HepG2 (cell line): ENCODE measurements around the gene SLC36A3. TPM values are rescaled to one million over a fixed set of nuclear protein-coding genes. Genes with fewer than 3 reads are reported as not detected.

Source experiments
- ATAC-seq: fragments of 200-7000 bp; cut with Tn5 transposase; 3 replicates; pipeline ENCODE4 v1.9.1; 2020; ENCODE audit warnings: mild to moderate bottlenecking, moderate library complexity
- BruUV-seq: library from RNA; stranded (reverse); fragments of 400-500 nt; replicated peaks from 2 replicates; lab custom pipeline; 2021; lab: Mats Ljungman, UMichigan
- CTCF ChIA-PET: fragments of 300-600 bp; formaldehyde crosslinking; extraction: SDS; loops from one replicate; lab custom pipeline; 2021; ENCODE audit warnings: low total read pairs, inconsistent platforms, low intra/inter-chr PET ratio; lab: Yijun Ruan, JAX
- POLR2A ChIA-PET: fragments of 350-600 bp; sonication (Branson Sonifier 250); formaldehyde crosslinking; loops from one replicate; lab custom pipeline; 2020; ENCODE audit warnings: antibody characterized with exemption, inconsistent platforms; lab: Yijun Ruan, JAX
- DNase-seq: peaks from one replicate; pipeline ENCODE4 v3.0.0-alpha.2; 2015; ENCODE audit warnings: low spot score
- FAIRE-seq: peaks from 3 replicates; lab custom pipeline; 2011; peaks lifted over from hg19 to GRCh38; lab: Jason Lieb, UNC
- H2AFZ ChIP-seq: one replicate; pipeline ENCODE4 v1.6.1; 2011; ENCODE audit warnings: low read length, inconsistent platforms
- H3K27ac ChIP-seq: fragments of 300-600 bp; 3 replicates; pipeline ENCODE4 v1.8.0; 2011; ENCODE audit warnings: mixed run types, mild to moderate bottlenecking, mixed read lengths, low read length, inconsistent platforms; ENCODE audit not compliant: insufficient read depth; ENCODE audit errors: extremely low read length
- H3K27me3 ChIP-seq, 2 experiments: fragments of 200-600 bp in 1 of 2; 2 replicates in 1 of 2; 3 replicates in 1 of 2; pipeline versions ENCODE4 v1.6.0 to v1.8.0; 2011; ENCODE audit warnings: low read length in 2 of 2, mild to moderate bottlenecking in 2 of 2, moderate library complexity in 2 of 2, inconsistent platforms in 1 of 2; ENCODE audit not compliant: insufficient read depth in 2 of 2, control insufficient read depth in 1 of 2
- H3K36me3 ChIP-seq, 2 experiments: fragments of 200-600 bp in 1 of 2; replicated peaks in 1 of 2; 2 replicates in 1 of 2; 3 replicates in 1 of 2; pipeline versions ENCODE4 v1.5.1 to v1.8.0; 2011; ENCODE audit warnings: low read length in 2 of 2, inconsistent platforms in 1 of 2; ENCODE audit not compliant: insufficient read depth in 2 of 2, control insufficient read depth in 1 of 2
- H3K4me1 ChIP-seq: 2 replicates; pipeline ENCODE4 v1.5.1; 2012; ENCODE audit warnings: low read length, inconsistent platforms; ENCODE audit not compliant: insufficient read depth
- H3K4me2 ChIP-seq: 2 replicates; pipeline ENCODE4 v1.6.0; 2011; ENCODE audit warnings: low read depth, low read length, inconsistent platforms
- H3K4me3 ChIP-seq, 3 experiments: fragments of 200-600 bp in 1 of 3; sonication (generic), shearing (Covaris generic) in 1 of 3; replicated peaks in 1 of 3; 2 replicates each; pipeline ENCODE4 v1.5.1; 2011 to 2016; ENCODE audit warnings: low read length in 3 of 3, inconsistent platforms in 2 of 3, low read depth in 2 of 3, mild to moderate bottlenecking in 2 of 3, control low read depth in 1 of 3, mixed read lengths in 1 of 3; ENCODE audit not compliant: insufficient read depth in 1 of 3
- H3K79me2 ChIP-seq: one replicate; pipeline ENCODE4 v1.6.1; 2011; ENCODE audit warnings: low read length, inconsistent platforms; ENCODE audit not compliant: insufficient read depth
- H3K9ac ChIP-seq: 2 replicates; pipeline ENCODE4 v1.6.0; 2011; ENCODE audit warnings: mild to moderate bottlenecking, low read depth, low read length, inconsistent platforms; ENCODE audit not compliant: insufficient read depth
- H3K9me3 ChIP-seq: 2 replicates; pipeline ENCODE4 v1.5.1; 2012; ENCODE audit warnings: mild to moderate bottlenecking, low read length
- H4K20me1 ChIP-seq: 2 replicates; pipeline ENCODE4 v1.6.0; 2011; ENCODE audit warnings: inconsistent platforms, mild to moderate bottlenecking, low read length, moderate library complexity; ENCODE audit not compliant: insufficient read depth
- AGO2 ChIP-seq: fragments of 200-400 bp; formaldehyde crosslinking; optimal IDR thresholded peaks from 2 replicates; pipeline ENCODE3; 2017; ENCODE audit warnings: mild to moderate bottlenecking, low read depth, low read length, moderate library complexity
- CENPT ChIP-seq: sonication (generic); formaldehyde crosslinking; IDR thresholded peaks from 2 replicates; pipeline ENCODE4 v1.8.0; 2022; ENCODE audit warnings: low read depth, mild to moderate bottlenecking, moderate library complexity, missing genetic modification reagents
- GABPB1 ChIP-seq: IDR thresholded peaks from 2 replicates; pipeline ENCODE4 v1.6.1; 2016; ENCODE audit warnings: mild to moderate bottlenecking, missing genetic modification reagents, moderate library complexity, missing compliant biosample characterization
- KDM5A ChIP-seq: fragments of 200-600 bp; sonication (generic); IDR thresholded peaks from 2 replicates; pipeline ENCODE4 v1.7.0; 2018; ENCODE audit warnings: antibody characterized with exemption, mild to moderate bottlenecking, low read length, borderline replicate concordance
- NFYC ChIP-seq: IDR thresholded peaks from 2 replicates; pipeline ENCODE4 v1.6.1; 2016; ENCODE audit warnings: missing genetic modification reagents, missing compliant biosample characterization
- REL ChIP-seq: sonication (generic); formaldehyde crosslinking; conservative IDR thresholded peaks from 2 replicates; pipeline ENCODE4 v1.8.0; 2022; ENCODE audit warnings: mild to moderate bottlenecking, missing genetic modification reagents, moderate library complexity
- SYNCRIP ChIP-seq: fragments of 200-400 bp; formaldehyde crosslinking; IDR thresholded peaks from 2 replicates; pipeline ENCODE4 v1.6.1; 2018; ENCODE audit warnings: mild to moderate bottlenecking, low read depth, low read length; ENCODE audit not compliant: insufficient read depth
- ZFYVE20 ChIP-seq: sonication (generic); formaldehyde crosslinking; IDR thresholded peaks from 2 replicates; pipeline ENCODE4 v1.8.0; 2023; ENCODE audit warnings: low read depth, mild to moderate bottlenecking, moderate library complexity, missing genetic modification reagents, borderline replicate concordance
- ZMYM3 ChIP-seq: sonication (generic); formaldehyde crosslinking; IDR thresholded peaks from 2 replicates; pipeline ENCODE4 v1.5.1; 2020; ENCODE audit warnings: mild to moderate bottlenecking, missing genetic modification reagents
- ZNF235 ChIP-seq: sonication (generic); formaldehyde crosslinking; IDR thresholded peaks from 2 replicates; pipeline ENCODE4 v1.8.1; 2023; ENCODE audit warnings: mild to moderate bottlenecking, missing genetic modification reagents, borderline replicate concordance
- ZNF530 ChIP-seq: sonication (generic); formaldehyde crosslinking; IDR thresholded peaks from 2 replicates; pipeline ENCODE4 v1.5.0; 2020; ENCODE audit warnings: low read depth, mild to moderate bottlenecking, missing genetic modification reagents
- ZNF629 ChIP-seq: sonication (generic); formaldehyde crosslinking; conservative IDR thresholded peaks from 2 replicates; pipeline ENCODE4 v1.5.0; 2020; ENCODE audit warnings: missing genetic modification reagents
- in situ Hi-C: cut with HindIII; loops from 2 replicates; pipeline ENCODE4 v1.10.0; 2017; ENCODE audit warnings: low pct_unique_long_range_greater_than_20kb; ENCODE audit not compliant: extremely low pct_ligation_motif_present
- intact Hi-C: fragments of 100-400 bp; cut with micrococcal nuclease; formaldehyde crosslinking; loops from one replicate; pipeline ENCODE4 v1.10.0; 2022; ENCODE audit not compliant: unreplicated experiment
- polyA plus RNA-seq, 8 experiments: library from polyadenylated mRNA; depleted of rRNA in 3 of 8; stranded (reverse) in 7 of 8; unstranded in 1 of 8; fragments of >200 nt; fragmentation: Illumina TruSeq in 4 of 8; extraction: Trizol in 4 of 8; gene quantifications; 2 replicates each; pipeline versions ENCODE4 v1.2.1 to v1.2.3, GENCODE V29; 2011 to 2016; ENCODE audit warnings: low read depth in 4 of 8, missing spikeins in 1 of 8, mixed read lengths in 1 of 8; ENCODE audit not compliant: insufficient read depth in 1 of 8
- total RNA-seq, 5 experiments: library from RNA; depleted of rRNA; stranded (reverse); fragments of >200 nt; fragmentation: Illumina TruSeq; extraction: Trizol; gene quantifications; 2 replicates each; pipeline ENCODE4 v1.2.3, GENCODE V29; 2016; ENCODE audit warnings: low read depth in 1 of 5
- TF ChIP-seq, protein P1 (sequence below): sonication (generic); formaldehyde crosslinking; IDR thresholded peaks from 2 replicates; pipeline ENCODE4 v1.4.0; 2020; ENCODE audit warnings: missing genetic modification reagents, borderline replicate concordance
- TF ChIP-seq, protein P2 (sequence below): sonication (generic); formaldehyde crosslinking; IDR thresholded peaks from 2 replicates; pipeline ENCODE4 v1.4.0; 2020; ENCODE audit warnings: missing genetic modification reagents

The SLC36A3 gene
- total and polyA plus RNA-seq, 2 of the 13 experiments (the other 11 are each of a cell fraction or from before 2014, with no cell fraction given): not detected

DNA sequence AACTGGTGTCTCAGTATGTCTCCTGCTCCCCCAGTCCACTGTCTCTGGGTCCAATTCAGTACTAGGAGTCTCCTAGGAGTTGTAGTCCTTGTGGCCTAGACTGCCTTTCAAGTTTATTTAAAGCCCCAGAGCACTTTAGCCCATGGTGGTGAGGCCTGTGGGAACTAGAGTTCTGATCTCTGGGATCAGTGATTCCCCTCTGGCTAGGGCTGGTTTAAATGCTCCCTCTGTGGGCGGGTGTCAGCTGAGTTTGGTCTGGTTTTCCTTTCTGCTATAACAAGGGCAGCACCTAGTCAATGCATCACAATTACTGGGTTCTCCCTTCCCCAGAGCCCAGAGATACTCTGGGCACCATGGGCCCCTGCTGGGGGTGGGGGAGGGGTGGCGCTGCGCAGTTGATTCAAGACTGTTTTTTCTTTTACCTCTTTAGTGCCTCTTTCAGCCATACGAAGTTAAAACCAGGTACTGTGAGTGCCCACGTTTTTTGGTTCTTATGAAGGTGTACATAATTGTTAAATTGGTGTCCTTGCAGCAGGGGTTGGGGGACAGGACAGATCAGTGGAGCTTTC is 9.3 kb upstream of the SLC36A3 start (continued):
- no peak for TF ChIP-seq ZNF530
- TF ChIP-seq REL (CRISPR knock-in tag): no peak

DNA sequence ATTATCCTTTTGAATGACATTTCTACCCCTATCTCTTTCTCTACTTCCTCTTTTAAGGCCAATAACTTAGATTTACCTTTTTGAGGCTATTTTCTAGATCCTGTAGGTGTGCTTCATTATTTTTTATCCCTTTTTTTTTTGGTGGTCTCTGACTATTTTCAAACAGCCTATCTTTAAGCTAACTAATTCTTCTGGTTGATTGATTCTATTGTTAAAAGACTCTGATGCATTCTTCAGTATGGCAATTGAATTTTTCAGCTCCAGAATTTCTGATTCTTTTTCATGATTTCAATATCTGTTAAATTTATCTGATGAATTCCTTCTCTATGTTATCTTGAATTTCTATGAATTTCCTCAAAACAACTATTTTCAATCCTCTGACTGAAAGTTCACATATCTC is 7.4 kb upstream of the SLC36A3 start:
- H2AFZ ChIP-seq: no peak overlapping the region
- no peak for ATAC-seq
- H3K4me2 ChIP-seq: no peak overlapping the region
- DNase-seq: no peak
- H3K36me3 ChIP-seq: no peaks in the 10 kb centered on the region
- H3K9me3 ChIP-seq: no peaks in the 10 kb centered on the region
- no peak overlapping the region for H3K27ac ChIP-seq
- H3K27me3 ChIP-seq: no peaks in the 10 kb centered on the region
- no peaks in the 10 kb centered on the region for H4K20me1 ChIP-seq
- no peaks in the 10 kb centered on the region for H3K4me1 ChIP-seq
- in situ Hi-C loops (no loop called here), intact Hi-C loops (no loop called here)
- ChIA-PET CTCF (no interaction called here), POLR2A (no interaction called here)
- TF ChIP-seq, protein P1, sequence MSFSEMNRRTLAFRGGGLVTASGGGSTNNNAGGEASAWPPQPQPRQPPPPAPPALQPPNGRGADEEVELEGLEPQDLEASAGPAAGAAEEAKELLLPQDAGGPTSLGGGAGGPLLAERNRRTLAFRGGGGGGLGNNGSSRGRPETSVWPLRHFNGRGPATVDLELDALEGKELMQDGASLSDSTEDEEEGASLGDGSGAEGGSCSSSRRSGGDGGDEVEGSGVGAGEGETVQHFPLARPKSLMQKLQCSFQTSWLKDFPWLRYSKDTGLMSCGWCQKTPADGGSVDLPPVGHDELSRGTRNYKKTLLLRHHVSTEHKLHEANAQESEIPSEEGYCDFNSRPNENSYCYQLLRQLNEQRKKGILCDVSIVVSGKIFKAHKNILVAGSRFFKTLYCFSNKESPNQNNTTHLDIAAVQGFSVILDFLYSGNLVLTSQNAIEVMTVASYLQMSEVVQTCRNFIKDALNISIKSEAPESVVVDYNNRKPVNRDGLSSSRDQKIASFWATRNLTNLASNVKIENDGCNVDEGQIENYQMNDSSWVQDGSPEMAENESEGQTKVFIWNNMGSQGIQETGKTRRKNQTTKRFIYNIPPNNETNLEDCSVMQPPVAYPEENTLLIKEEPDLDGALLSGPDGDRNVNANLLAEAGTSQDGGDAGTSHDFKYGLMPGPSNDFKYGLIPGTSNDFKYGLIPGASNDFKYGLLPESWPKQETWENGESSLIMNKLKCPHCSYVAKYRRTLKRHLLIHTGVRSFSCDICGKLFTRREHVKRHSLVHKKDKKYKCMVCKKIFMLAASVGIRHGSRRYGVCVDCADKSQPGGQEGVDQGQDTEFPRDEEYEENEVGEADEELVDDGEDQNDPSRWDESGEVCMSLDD (CRISPR knock-in tag): no peak
- TF ChIP-seq, protein P2, sequence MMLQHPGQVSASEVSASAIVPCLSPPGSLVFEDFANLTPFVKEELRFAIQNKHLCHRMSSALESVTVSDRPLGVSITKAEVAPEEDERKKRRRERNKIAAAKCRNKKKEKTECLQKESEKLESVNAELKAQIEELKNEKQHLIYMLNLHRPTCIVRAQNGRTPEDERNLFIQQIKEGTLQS: no peak
- TF ChIP-seq SYNCRIP: no peak
- no peak for TF ChIP-seq GABPB1 (CRISPR knock-in tag)
- no peak for TF ChIP-seq AGO2
- TF ChIP-seq ZMYM3 (CRISPR knock-in tag): no peak
- no peak for TF ChIP-seq ZNF235 (CRISPR knock-in tag)
- TF ChIP-seq NFYC: no peak
- no peak for TF ChIP-seq ZFYVE20
- TF ChIP-seq CENPT (CRISPR knock-in tag): no peak
- TF ChIP-seq ZNF629 (CRISPR knock-in tag): no peak
- no peak for TF ChIP-seq KDM5A
- no TSS peak for BruUV-seq
- no peak for FAIRE-seq
- H3K79me2 ChIP-seq: no peaks in the 10 kb centered on the region
- no peak overlapping the region for H3K4me3 ChIP-seq
- no peak overlapping the region for H3K9ac ChIP-seq
